ENCODE data around the gene KCNH8.

GRCh38 chr3:19114461-19114860, 33.8 kb upstream of the KCNH8 start:
- no peak for TF ChIP-seq POLR2A (IDR thresholded peaks at IDR 0.05)
- no peak for TF ChIP-seq CTCF (IDR thresholded peaks at IDR 0.05)

All from right lobe of liver (tissue), 4 donors.